ENCODE measurements around the gene CDKL5.

Gene CDKL5

GRCh38 chrX:18461431-18461830 is 36.0 kb downstream of the CDKL5 start:
- Histone ChIP-seq H3K4me1 (ENCODE audit: control insufficient read depth in 1 of 2, insufficient read depth in 2 of 2, low read length in 2 of 2) (no peaks in the 10 kb centered on the region), H3K9me3 (ENCODE audit: control insufficient read depth in 1 of 2, low read length in 2 of 2) (no peaks in the 10 kb centered on the region), H3K36me3 (ENCODE audit: control insufficient read depth in 1 of 2, insufficient read depth in 2 of 2, low read length in 2 of 2) (no peaks in the 10 kb centered on the region), H3K27ac (ENCODE audit: low read length) (no peak overlapping the region), H3K27me3 (ENCODE audit: low read depth, low read length) (no peaks in the 10 kb centered on the region), H3K4me3 (ENCODE audit: low read depth in 1 of 2, low read length in 2 of 2) (no peak overlapping the region)

GRCh38 chrX:18464499-18464898 is 39.1 kb downstream of the CDKL5 start:
- Histone ChIP-seq H3K27ac (ENCODE audit: low read length) (no peak overlapping the region), H3K4me1 (ENCODE audit: control insufficient read depth in 1 of 2, insufficient read depth in 2 of 2, low read length in 2 of 2) (no peaks in the 10 kb centered on the region), H3K36me3 (ENCODE audit: control insufficient read depth in 1 of 2, insufficient read depth in 2 of 2, low read length in 2 of 2) (no peaks in the 10 kb centered on the region), H3K9me3 (ENCODE audit: control insufficient read depth in 1 of 2, low read length in 2 of 2) (no peaks in the 10 kb centered on the region), H3K4me3 (ENCODE audit: low read depth in 1 of 2, low read length in 2 of 2) (no peak overlapping the region), H3K27me3 (ENCODE audit: low read depth, low read length) (no peaks in the 10 kb centered on the region)

GRCh38 chrX:18465051-18465450 is 39.6 kb downstream of the CDKL5 start:
- Histone ChIP-seq H3K27ac (ENCODE audit: low read length) (no peak overlapping the region), H3K36me3 (ENCODE audit: control insufficient read depth in 1 of 2, insufficient read depth in 2 of 2, low read length in 2 of 2) (no peaks in the 10 kb centered on the region), H3K4me1 (ENCODE audit: control insufficient read depth in 1 of 2, insufficient read depth in 2 of 2, low read length in 2 of 2) (no peaks in the 10 kb centered on the region), H3K27me3 (ENCODE audit: low read depth, low read length) (no peaks in the 10 kb centered on the region), H3K4me3 (ENCODE audit: low read depth in 1 of 2, low read length in 2 of 2) (no peak overlapping the region), H3K9me3 (ENCODE audit: control insufficient read depth in 1 of 2, low read length in 2 of 2) (no peaks in the 10 kb centered on the region)

- no peaks in the 10 kb centered on the region for H3K27me3 ChIP-seq (ENCODE audit: low read depth, low read length)
- H3K36me3 ChIP-seq (ENCODE audit: control insufficient read depth in 1 of 2, insufficient read depth in 2 of 2, low read length in 2 of 2) = no peaks in the 10 kb centered on the region
These were observed 43.2 kb downstream of the CDKL5 start for GRCh38 chrX:18468599-18468998.

GRCh38 chrX:18471296-18471695 is 45.9 kb downstream of the CDKL5 start:
- Histone ChIP-seq H3K27me3 (ENCODE audit: low read depth, low read length) (no peaks in the 10 kb centered on the region), H3K27ac (ENCODE audit: low read length) (no peak overlapping the region), H3K9me3 (ENCODE audit: control insufficient read depth in 1 of 2, low read length in 2 of 2) (no peaks in the 10 kb centered on the region), H3K36me3 (ENCODE audit: control insufficient read depth in 1 of 2, insufficient read depth in 2 of 2, low read length in 2 of 2) (no peaks in the 10 kb centered on the region), H3K4me3 (ENCODE audit: low read depth in 1 of 2, low read length in 2 of 2) (no peak overlapping the region), H3K4me1 (ENCODE audit: control insufficient read depth in 1 of 2, insufficient read depth in 2 of 2, low read length in 2 of 2) (no peaks in the 10 kb centered on the region)

More at GRCh38 chrX:18468599-18468998, 43.2 kb downstream of the CDKL5 start:
- H3K4me1 ChIP-seq (ENCODE audit: control insufficient read depth in 1 of 2, insufficient read depth in 2 of 2, low read length in 2 of 2) = no peaks in the 10 kb centered on the region
- no peak overlapping the region for H3K4me3 ChIP-seq (ENCODE audit: low read depth in 1 of 2, low read length in 2 of 2)
- no peak overlapping the region for H3K27ac ChIP-seq (ENCODE audit: low read length)
- H3K9me3 ChIP-seq (ENCODE audit: control insufficient read depth in 1 of 2, low read length in 2 of 2) = no peaks in the 10 kb centered on the region

- H3K4me1 ChIP-seq (ENCODE audit: control insufficient read depth in 1 of 2, insufficient read depth in 2 of 2, low read length in 2 of 2) = no peaks in the 10 kb centered on the region
- H3K4me3 ChIP-seq (ENCODE audit: low read depth in 1 of 2, low read length in 2 of 2) = no peak overlapping the region
- H3K36me3 ChIP-seq (ENCODE audit: control insufficient read depth in 1 of 2, insufficient read depth in 2 of 2, low read length in 2 of 2) = no peaks in the 10 kb centered on the region
- no peaks in the 10 kb centered on the region for H3K9me3 ChIP-seq (ENCODE audit: control insufficient read depth in 1 of 2, low read length in 2 of 2)
- H3K27ac ChIP-seq (ENCODE audit: low read length) = no peak overlapping the region
- no peaks in the 10 kb centered on the region for H3K27me3 ChIP-seq (ENCODE audit: low read depth, low read length)
These were observed 65.6 kb downstream of the CDKL5 start for GRCh38 chrX:18490806-18491555.

- Histone ChIP-seq H3K4me3 (ENCODE audit: low read depth in 1 of 2, low read length in 2 of 2) (no peak overlapping the region), H3K27me3 (ENCODE audit: low read depth, low read length) (no peaks in the 10 kb centered on the region), H3K4me1 (ENCODE audit: control insufficient read depth in 1 of 2, insufficient read depth in 2 of 2, low read length in 2 of 2) (no peaks in the 10 kb centered on the region), H3K27ac (ENCODE audit: low read length) (no peak overlapping the region), H3K9me3 (ENCODE audit: control insufficient read depth in 1 of 2, low read length in 2 of 2) (no peaks in the 10 kb centered on the region), H3K36me3 (ENCODE audit: control insufficient read depth in 1 of 2, insufficient read depth in 2 of 2, low read length in 2 of 2) (no peaks in the 10 kb centered on the region)
These were observed 66.4 kb downstream of the CDKL5 start for GRCh38 chrX:18491587-18492340.

GRCh38 chrX:18534949-18535348 is 109.5 kb downstream of the CDKL5 start:
- H3K36me3 ChIP-seq (ENCODE audit: control insufficient read depth in 1 of 2, insufficient read depth in 2 of 2, low read length in 2 of 2) = no peaks in the 10 kb centered on the region
- no peak overlapping the region for H3K4me3 ChIP-seq (ENCODE audit: low read depth in 1 of 2, low read length in 2 of 2)
- no peaks in the 10 kb centered on the region for H3K27me3 ChIP-seq (ENCODE audit: low read depth, low read length)
- H3K9me3 ChIP-seq (ENCODE audit: control insufficient read depth in 1 of 2, low read length in 2 of 2) = no peaks in the 10 kb centered on the region
- no peaks in the 10 kb centered on the region for H3K4me1 ChIP-seq (ENCODE audit: control insufficient read depth in 1 of 2, insufficient read depth in 2 of 2, low read length in 2 of 2)
- no peak overlapping the region for H3K27ac ChIP-seq (ENCODE audit: low read length)

- Histone ChIP-seq H3K27ac (ENCODE audit: low read length) (no peak overlapping the region), H3K4me3 (ENCODE audit: low read depth in 1 of 2, low read length in 2 of 2) (no peak overlapping the region), H3K36me3 (ENCODE audit: control insufficient read depth in 1 of 2, insufficient read depth in 2 of 2, low read length in 2 of 2) (no peaks in the 10 kb centered on the region), H3K27me3 (ENCODE audit: low read depth, low read length) (no peaks in the 10 kb centered on the region), H3K9me3 (ENCODE audit: control insufficient read depth in 1 of 2, low read length in 2 of 2) (no peaks in the 10 kb centered on the region), H3K4me1 (ENCODE audit: control insufficient read depth in 1 of 2, insufficient read depth in 2 of 2, low read length in 2 of 2) (no peaks in the 10 kb centered on the region)
These were observed 111.7 kb downstream of the CDKL5 start for GRCh38 chrX:18537068-18537467.

GRCh38 chrX:18537524-18537923 is 112.1 kb downstream of the CDKL5 start:
- no peaks in the 10 kb centered on the region for H3K36me3 ChIP-seq (ENCODE audit: control insufficient read depth in 1 of 2, insufficient read depth in 2 of 2, low read length in 2 of 2)
- no peaks in the 10 kb centered on the region for H3K9me3 ChIP-seq (ENCODE audit: control insufficient read depth in 1 of 2, low read length in 2 of 2)
- no peaks in the 10 kb centered on the region for H3K27me3 ChIP-seq (ENCODE audit: low read depth, low read length)
- H3K4me3 ChIP-seq (ENCODE audit: low read depth in 1 of 2, low read length in 2 of 2) = no peak overlapping the region
- H3K4me1 ChIP-seq (ENCODE audit: control insufficient read depth in 1 of 2, insufficient read depth in 2 of 2, low read length in 2 of 2) = no peaks in the 10 kb centered on the region
- H3K27ac ChIP-seq (ENCODE audit: low read length) = no peak overlapping the region

GRCh38 chrX:18542131-18542530 is 116.7 kb downstream of the CDKL5 start:
- Histone ChIP-seq H3K9me3 (ENCODE audit: control insufficient read depth in 1 of 2, low read length in 2 of 2) (no peaks in the 10 kb centered on the region), H3K4me3 (ENCODE audit: low read depth in 1 of 2, low read length in 2 of 2) (no peak overlapping the region), H3K36me3 (ENCODE audit: control insufficient read depth in 1 of 2, insufficient read depth in 2 of 2, low read length in 2 of 2) (no peaks in the 10 kb centered on the region), H3K4me1 (ENCODE audit: control insufficient read depth in 1 of 2, insufficient read depth in 2 of 2, low read length in 2 of 2) (no peaks in the 10 kb centered on the region), H3K27me3 (ENCODE audit: low read depth, low read length) (no peaks in the 10 kb centered on the region), H3K27ac (ENCODE audit: low read length) (no peak overlapping the region)

Data from muscle layer of duodenum (tissue), 2 donors.